Neural cell (in vitro differentiated cells): ENCODE measurements around the gene ZDHHC8. TPM values are rescaled to one million over a fixed set of nuclear protein-coding genes. Genes with fewer than 3 reads are reported as not detected.

Experiments
- H2AFZ ChIP-seq: fragments of 200-600, 300-800 bp; sonication (generic), shearing (Covaris generic); 2 replicates; pipeline ENCODE4 v1.6.0; 2014; ENCODE audit warnings: low read depth, mild to moderate bottlenecking, antibody characterized with exemption, low read length, moderate library complexity
- H3F3A ChIP-seq: fragments of 200-600 bp; shearing (Covaris generic); 2 replicates; pipeline ENCODE4 v1.6.1; 2016; ENCODE audit warnings: mild to moderate bottlenecking, moderate library complexity, mixed read lengths, antibody characterized with exemption, low read length; ENCODE audit not compliant: insufficient read depth, poor library complexity, severe bottlenecking
- H3K27ac ChIP-seq: fragments of 200-600, 300-800 bp; sonication (generic), shearing (Covaris generic); 2 replicates; pipeline ENCODE4 v1.5.1; 2014; ENCODE audit warnings: mild to moderate bottlenecking, low read length, moderate library complexity
- H3K27me3 ChIP-seq: fragments of 300-800, 200-600 bp; sonication (generic), shearing (Covaris generic); 2 replicates; pipeline ENCODE4 v1.6.0; 2014; ENCODE audit warnings: mild to moderate bottlenecking, low read depth, low read length, moderate library complexity; ENCODE audit not compliant: insufficient read depth
- H3K36me3 ChIP-seq: fragments of 300-800, 200-600 bp; sonication (generic), shearing (Covaris generic); 2 replicates; pipeline ENCODE4 v1.5.1; 2014; ENCODE audit warnings: mild to moderate bottlenecking, antibody characterized with exemption, low read length, moderate library complexity; ENCODE audit not compliant: insufficient read depth
- H3K4me2 ChIP-seq: fragments of 300-800, 200-600 bp; sonication (generic), shearing (Covaris generic); 2 replicates; pipeline ENCODE4 v1.6.0; 2014; ENCODE audit warnings: mild to moderate bottlenecking, low read length
- H3K4me3 ChIP-seq: fragments of 300-800, 200-600 bp; sonication (generic), shearing (Covaris generic); 2 replicates; pipeline ENCODE4 v1.5.1; 2014; ENCODE audit warnings: mild to moderate bottlenecking, low read length, moderate library complexity
- H3K79me2 ChIP-seq: fragments of 200-600 bp; shearing (Covaris generic); replicated peaks from 2 replicates; pipeline ENCODE4 v1.6.0; 2014; ENCODE audit warnings: mild to moderate bottlenecking, low read length, moderate library complexity; ENCODE audit not compliant: insufficient read depth
- H3K9ac ChIP-seq: fragments of 300-800, 200-600 bp; sonication (generic), shearing (Covaris generic); 2 replicates; pipeline ENCODE4 v1.6.1; 2016; ENCODE audit warnings: mild to moderate bottlenecking, low read length, mixed read lengths
- H3K9me2 ChIP-seq: fragments of 200-600 bp; shearing (Covaris generic); 2 replicates; pipeline ENCODE4 v1.6.1; 2016; ENCODE audit warnings: mild to moderate bottlenecking, low read length, mixed read lengths; ENCODE audit not compliant: insufficient read depth
- H3K9me3 ChIP-seq: fragments of 200-600, 300-800 bp; sonication (generic), shearing (Covaris generic); 2 replicates; pipeline ENCODE4 v1.6.1; 2016; ENCODE audit warnings: mild to moderate bottlenecking, mixed run types, low read length, moderate library complexity, mixed read lengths
- H4K20me1 ChIP-seq: fragments of 200-600 bp; shearing (Covaris generic); 2 replicates; pipeline ENCODE4 v1.6.1; 2016; ENCODE audit warnings: mild to moderate bottlenecking, mixed run types; ENCODE audit not compliant: insufficient read depth
- CTCF ChIP-seq: fragments of 450-650 bp; IDR thresholded peaks from 2 replicates; pipeline ENCODE4 v1.5.1; 2014; ENCODE audit warnings: antibody characterized with exemption, mild to moderate bottlenecking, moderate library complexity; ENCODE audit not compliant: poor library complexity, severe bottlenecking
- EP300 ChIP-seq: fragments of 450-650 bp; conservative IDR thresholded peaks from 2 replicates; pipeline ENCODE4 v1.6.1; 2014; ENCODE audit warnings: antibody characterized with exemption, mild to moderate bottlenecking, moderate library complexity; ENCODE audit not compliant: poor library complexity, severe bottlenecking
- EZH2 ChIP-seq: fragments of 200-600, 300-800 bp; shearing (Covaris generic), sonication (generic); IDR thresholded peaks from 2 replicates; pipeline ENCODE4 v1.6.1; 2014; ENCODE audit warnings: antibody characterized with exemption, low read length, borderline replicate concordance, mild to moderate bottlenecking; ENCODE audit not compliant: insufficient read depth, poor library complexity, severe bottlenecking
- RAD21 ChIP-seq: fragments of 450-650 bp; conservative IDR thresholded peaks from 2 replicates; pipeline ENCODE4 v1.6.1; 2014; ENCODE audit warnings: antibody characterized with exemption, mild to moderate bottlenecking, moderate library complexity
- SMC3 ChIP-seq: fragments of 450-650 bp; conservative IDR thresholded peaks from 2 replicates; pipeline ENCODE4 v1.6.1; 2014; ENCODE audit warnings: antibody characterized with exemption, mild to moderate bottlenecking, moderate library complexity; ENCODE audit not compliant: poor library complexity
- TAF1 ChIP-seq: IDR thresholded peaks from 2 replicates; pipeline ENCODE4 v1.6.1; 2012; ENCODE audit warnings: low read depth
- polyA plus RNA-seq: library from polyadenylated mRNA; depleted of rRNA; stranded (reverse); fragments of >200 nt; gene quantifications from 2 replicates; pipeline ENCODE4 v1.2.3, GENCODE V29; 2014

Gene ZDHHC8
- polyA plus RNA-seq, 1 donor from 2014 or later, result 4.5 TPM

- Histone ChIP-seq H3K36me3 (peaks cover 17% of the 10 kb centered on the region), H3K27ac (no peak overlapping the region), H3K79me2 (peaks cover 22% of the 10 kb centered on the region), H2AFZ (no peak overlapping the region), H3K9me3 (no peaks in the 10 kb centered on the region), H3K4me2 (no peak overlapping the region), H3K9me2 (no peaks in the 10 kb centered on the region), H3K27me3 (no peaks in the 10 kb centered on the region), H3F3A (no peaks in the 10 kb centered on the region), H4K20me1 (peaks cover 10% of the 10 kb centered on the region), H3K9ac (no peak overlapping the region), H3K4me3 (no peak overlapping the region)
- TF ChIP-seq RAD21 (no peak), CTCF (no peak)
Observed at GRCh38 chr22:20101638-20102037, 30.0 kb upstream of the ZDHHC8 start.

GRCh38 chr22:20102203-20102780 is 29.3 kb upstream of the ZDHHC8 start:
- Histone ChIP-seq H3F3A (no peaks in the 10 kb centered on the region), H3K9ac (no peak overlapping the region), H3K79me2 (peaks cover 17% of the 10 kb centered on the region), H3K9me3 (no peaks in the 10 kb centered on the region), H3K4me2 (no peak overlapping the region), H3K4me3 (no peak overlapping the region), H4K20me1 (peaks cover 10% of the 10 kb centered on the region), H3K36me3 (peaks cover 16% of the 10 kb centered on the region), H2AFZ (no peak overlapping the region), H3K27ac (no peak overlapping the region), H3K9me2 (no peaks in the 10 kb centered on the region), H3K27me3 (no peaks in the 10 kb centered on the region)
- no peak for TF ChIP-seq TAF1

GRCh38 chr22:20105456-20106204 is 26.0 kb upstream of the ZDHHC8 start:
- peaks cover 7% of the 10 kb centered on the region for H3K79me2 ChIP-seq
- no peak overlapping the region for H3K4me2 ChIP-seq
- no peak overlapping the region for H2AFZ ChIP-seq
- no peaks in the 10 kb centered on the region for H3K27me3 ChIP-seq
- no peaks in the 10 kb centered on the region for H3F3A ChIP-seq
- no peaks in the 10 kb centered on the region for H3K9me2 ChIP-seq
- peaks cover 6% of the 10 kb centered on the region for H4K20me1 ChIP-seq
- H3K27ac ChIP-seq, result no peak overlapping the region
- H3K9ac ChIP-seq, result no peak overlapping the region
- TF ChIP-seq EZH2 (no peak), TAF1 (no peak), SMC3 (no peak), EP300 (no peak), CTCF (no peak)
- H3K36me3 ChIP-seq, result peaks cover 13% of the 10 kb centered on the region
- H3K9me3 ChIP-seq, result no peaks in the 10 kb centered on the region
- H3K4me3 ChIP-seq, result no peak overlapping the region
